KOPT-K1 (cell line): ENCODE measurements around the gene PRAMEF5.
"Not testable (repeated sequence)": the region's sequence is repeated elsewhere in the genome, so short reads cannot be mapped to it uniquely, and the experiment has no call there.

ENCODE experiments used
- H3K27ac ChIP-seq: fragments of 200-600 bp; sonication (generic); 2 replicates; pipeline ENCODE4 v1.5.1; 2016; ENCODE audit warnings: antibody characterized with exemption, mild to moderate bottlenecking, low read depth, low read length; ENCODE audit not compliant: poor library complexity, severe bottlenecking
- H3K36me3 ChIP-seq: fragments of 200-600 bp; sonication (generic); 2 replicates; pipeline ENCODE4 v1.5.1; 2017; ENCODE audit warnings: antibody characterized with exemption, mild to moderate bottlenecking, low read length, moderate library complexity; ENCODE audit not compliant: insufficient read depth
- H3K9me3 ChIP-seq: fragments of 200-600 bp; sonication (generic); 2 replicates; pipeline ENCODE4 v1.5.1; 2017; ENCODE audit warnings: antibody characterized with exemption, low read length, mild to moderate bottlenecking; ENCODE audit not compliant: insufficient read depth, poor library complexity, severe bottlenecking

Gene PRAMEF5

DNA sequence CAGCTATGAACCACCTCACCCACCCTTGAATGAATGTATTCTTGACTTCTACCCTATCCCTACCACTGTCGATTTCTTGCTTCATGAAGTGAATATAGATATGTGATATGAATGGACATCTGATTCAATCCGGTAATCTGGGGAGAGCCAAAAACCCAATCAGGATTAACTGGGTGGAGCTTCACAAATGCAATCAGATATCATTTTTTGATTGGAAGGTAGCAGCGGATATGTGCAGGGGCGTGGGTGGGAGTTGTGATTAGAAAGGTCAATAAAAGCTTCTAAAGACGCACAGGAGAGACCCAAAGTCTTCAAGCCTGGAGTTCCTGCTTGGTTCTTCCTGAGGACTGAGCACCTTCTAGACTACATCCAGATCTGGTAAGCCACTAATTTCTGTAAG is at the start of gene PRAMEF5:
PRAMEF5 (plus strand) TSS at position 301 of the 400 bp plus-strand sequence. CDS start 5,071 bp downstream, outside the sequence.
- H3K27ac ChIP-seq, H3K36me3 ChIP-seq, H3K9me3 ChIP-seq: not testable (repeated sequence)

- not testable (repeated sequence) for H3K36me3 ChIP-seq, H3K9me3 ChIP-seq, H3K27ac ChIP-seq
Observed at GRCh38 chr1:13208712-13209111, 45.3 kb upstream of the PRAMEF5 start.

DNA sequence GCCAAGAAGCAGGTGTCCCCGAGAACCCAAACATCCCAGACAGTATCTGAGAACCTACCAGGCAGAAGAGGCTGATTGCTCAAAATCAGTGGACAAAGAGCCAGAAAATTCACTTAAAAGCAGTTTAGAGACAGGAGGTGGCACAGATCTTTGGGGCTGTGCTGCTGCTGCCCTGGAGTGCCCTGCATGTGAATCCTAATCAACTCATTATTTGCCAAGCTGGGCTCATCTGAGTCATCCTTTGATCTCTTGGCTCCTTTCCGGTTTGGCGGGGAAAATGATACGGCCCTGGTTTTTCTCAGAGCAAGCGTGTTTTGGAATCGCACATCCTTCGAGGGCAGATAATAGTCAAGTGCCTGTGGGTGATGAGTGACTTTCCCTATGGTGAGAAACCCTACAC is 37.4 kb upstream of the PRAMEF5 start:
- not testable (repeated sequence) for H3K9me3 ChIP-seq, H3K27ac ChIP-seq, H3K36me3 ChIP-seq

GRCh38 chr1:13219203-13219602 is 34.8 kb upstream of the PRAMEF5 start:
- H3K36me3 ChIP-seq, H3K9me3 ChIP-seq, H3K27ac ChIP-seq: not testable (repeated sequence)

GRCh38 chr1:13222788-13223187 is 31.2 kb upstream of the PRAMEF5 start:
- H3K36me3 ChIP-seq, H3K9me3 ChIP-seq, H3K27ac ChIP-seq: not testable (repeated sequence)

DNA sequence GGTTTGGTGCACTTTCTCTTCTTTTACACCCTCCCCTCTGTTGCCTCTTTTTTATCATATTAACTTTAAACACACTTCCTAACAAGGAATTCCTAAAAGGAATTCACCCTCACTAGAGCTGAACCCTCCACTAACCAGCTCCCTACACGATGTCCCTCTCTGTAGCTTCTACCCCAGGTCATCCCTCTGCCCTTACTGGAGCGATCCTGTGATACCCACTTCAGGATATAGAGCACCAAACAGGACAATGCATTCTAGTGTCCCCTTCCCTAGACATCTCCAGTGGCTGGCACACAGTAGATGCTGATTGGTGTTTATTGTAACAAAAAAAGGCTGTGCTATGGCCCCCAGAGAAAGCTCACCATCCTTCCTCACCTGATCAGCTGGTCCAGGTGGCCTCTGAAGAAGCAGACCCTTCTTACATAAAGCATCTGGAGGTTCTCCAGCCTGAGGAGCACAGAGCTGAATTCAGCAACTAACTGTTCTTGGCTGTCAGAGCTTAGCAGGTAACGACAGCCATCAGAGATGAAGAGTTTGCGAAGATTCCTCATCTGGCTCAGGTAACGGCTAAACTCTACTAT is 29.4 kb upstream of the PRAMEF5 start:
- no peaks in the 10 kb centered on the region for H3K9me3 ChIP-seq
- H3K36me3 ChIP-seq, result no peaks in the 10 kb centered on the region
- H3K27ac ChIP-seq, result no peak overlapping the region

- not testable (repeated sequence) for H3K27ac ChIP-seq, H3K9me3 ChIP-seq, H3K36me3 ChIP-seq
Observed at GRCh38 chr1:13225675-13226204, 28.3 kb upstream of the PRAMEF5 start, which contains the start of gene PRAMEF18. TSS of gene PRAMEF18 (minus strand) at chr1:13226154. CDS start at chr1:13226106, 48 bp downstream.

DNA sequence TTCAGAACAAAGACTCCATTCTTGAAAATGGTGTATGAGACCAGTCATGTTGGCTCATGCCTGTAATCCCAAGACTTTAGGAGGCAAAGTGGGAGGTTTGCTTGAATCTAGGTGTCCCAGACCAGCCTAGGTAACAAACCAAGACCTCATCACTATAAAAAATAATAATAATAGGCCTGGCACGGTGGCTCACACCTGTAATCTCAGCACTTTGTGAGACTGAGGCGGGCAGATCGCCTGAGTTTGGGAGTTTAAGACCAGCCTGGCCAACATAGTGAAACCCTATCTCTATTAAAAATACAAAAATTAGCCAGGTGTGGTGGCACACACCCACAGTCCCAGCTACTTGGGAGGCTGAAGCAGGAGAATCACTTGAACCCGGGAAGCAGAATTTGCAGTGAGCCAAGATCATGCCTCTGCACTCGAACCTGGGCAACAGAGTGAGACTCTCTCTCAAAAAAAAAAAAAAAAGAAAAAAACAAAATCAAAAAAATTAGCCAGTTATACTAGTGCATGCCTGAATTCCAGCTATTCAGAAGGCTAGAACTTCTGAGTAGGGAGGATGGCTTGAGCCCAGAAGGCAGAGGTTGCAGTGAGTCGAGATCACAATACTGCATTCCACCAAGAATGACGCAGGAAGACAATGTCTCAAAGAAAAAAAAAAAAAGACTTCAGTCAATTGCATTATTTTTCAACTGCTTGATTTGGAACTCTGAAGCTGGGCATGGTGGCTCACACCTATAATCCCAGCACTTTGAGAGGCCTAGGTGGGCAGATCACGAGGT is 26.5 kb upstream of the PRAMEF5 start:
- not testable (repeated sequence) for H3K27ac ChIP-seq, H3K36me3 ChIP-seq, H3K9me3 ChIP-seq

GRCh38 chr1:13228343-13228781 is 25.6 kb upstream of the PRAMEF5 start:
- Histone ChIP-seq H3K27ac (no peak overlapping the region), H3K36me3 (no peaks in the 10 kb centered on the region), H3K9me3 (no peaks in the 10 kb centered on the region)

GRCh38 chr1:13230096-13230495 is 23.9 kb upstream of the PRAMEF5 start:
- not testable (repeated sequence) for H3K36me3 ChIP-seq, H3K27ac ChIP-seq, H3K9me3 ChIP-seq

DNA sequence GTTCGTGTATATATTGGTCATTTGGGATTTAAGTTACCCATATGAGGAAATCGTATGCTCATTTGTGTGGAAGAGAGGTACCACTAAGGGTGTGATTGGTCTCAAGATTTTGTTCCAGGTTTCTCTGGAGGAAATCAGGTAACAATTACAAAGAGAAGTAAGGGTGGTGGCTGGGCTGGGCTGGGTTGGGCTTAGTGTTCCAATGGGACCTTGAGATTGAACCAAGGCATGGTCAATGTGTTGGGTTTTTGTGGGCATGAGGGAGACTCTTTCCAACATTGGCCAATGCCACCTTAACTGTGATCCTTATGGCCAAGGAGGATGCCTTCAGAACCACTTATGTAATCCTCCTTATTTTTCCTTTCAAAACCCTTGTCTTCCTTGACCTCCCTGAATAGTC is 23.4 kb upstream of the PRAMEF5 start:
- H3K27ac ChIP-seq, H3K9me3 ChIP-seq, H3K36me3 ChIP-seq: not testable (repeated sequence)

- not testable (repeated sequence) for H3K9me3 ChIP-seq, H3K36me3 ChIP-seq, H3K27ac ChIP-seq
Observed at GRCh38 chr1:13231061-13231750, 22.8 kb upstream of the PRAMEF5 start.

GRCh38 chr1:13232056-13232455 is 21.9 kb upstream of the PRAMEF5 start:
- not testable (repeated sequence) for H3K27ac ChIP-seq, H3K9me3 ChIP-seq, H3K36me3 ChIP-seq

DNA sequence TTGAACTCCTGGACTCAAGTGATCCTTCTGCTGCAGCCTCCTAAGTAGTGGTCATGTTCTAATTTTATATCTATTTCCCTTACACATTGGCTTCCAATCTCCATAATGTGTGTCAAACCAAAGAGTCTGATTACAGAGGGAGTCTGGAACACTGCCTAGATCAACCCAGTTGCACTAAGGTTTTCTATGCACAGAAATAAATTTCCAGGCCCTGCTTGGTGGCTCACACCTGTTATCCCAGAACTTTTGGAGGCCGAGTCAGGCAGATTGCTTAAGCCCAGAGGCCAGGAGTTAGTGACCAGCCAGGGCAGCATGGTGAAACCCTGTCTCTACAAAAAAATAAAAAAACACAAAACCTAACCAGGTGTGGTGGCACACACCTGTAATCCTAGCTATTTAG is 19.9 kb upstream of the PRAMEF5 start:
- not testable (repeated sequence) for H3K36me3 ChIP-seq, H3K27ac ChIP-seq, H3K9me3 ChIP-seq

DNA sequence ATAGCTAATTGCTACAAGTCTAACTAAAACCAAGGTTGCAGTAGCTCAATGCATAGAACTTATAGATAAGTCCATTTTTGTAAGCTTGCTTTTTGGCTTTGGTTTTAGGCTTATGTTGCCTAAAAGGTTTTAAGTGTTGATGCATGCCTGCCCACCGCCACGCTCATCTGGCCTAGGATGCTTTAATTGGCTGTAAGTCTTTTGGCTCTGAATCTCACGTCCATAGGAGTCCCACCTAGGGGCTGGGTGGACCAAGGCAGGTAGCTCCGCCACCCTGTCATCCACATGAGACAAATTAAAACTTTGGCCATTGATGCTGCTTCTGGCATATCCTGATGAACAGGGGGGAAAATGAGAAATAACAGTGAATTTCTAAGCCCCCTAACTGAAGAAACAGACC is 16.4 kb upstream of the PRAMEF5 start:
- H3K9me3 ChIP-seq, H3K36me3 ChIP-seq, H3K27ac ChIP-seq: not testable (repeated sequence)
